Measurements from ENCODE around the gene PAFAH1B1. TPM values are rescaled to one million over a fixed set of nuclear protein-coding genes. Genes with fewer than 3 reads are reported as not detected.
"Not testable (repeated sequence)": the region's sequence is repeated elsewhere in the genome, so short reads cannot be mapped to it uniquely, and the experiment has no call there.

Gene PAFAH1B1
- total RNA-seq (100 to 1,000 TPM in 8 of 9 donors, 10 to 100 TPM in 1; 80.5 to 154 (median 121) TPM), polyA plus RNA-seq (10 to 100 TPM; 32.6 to 98.4 TPM)
- long read RNA-seq, donor 1, full-length matches to known transcripts = 42 of 65 reads
- long read RNA-seq, donor 1, partial matches to known transcripts = 5 of 65 reads
- long read RNA-seq, donor 1, other reads (novel, unspliced or antisense) = 18 of 65 reads
- long read RNA-seq, donor 2, full-length matches to known transcripts = 37 of 69 reads
- long read RNA-seq, donor 2, partial matches to known transcripts = 6 of 69 reads
- long read RNA-seq, donor 2, other reads (novel, unspliced or antisense) = 26 of 69 reads
- long read RNA-seq, donor 3, full-length matches to known transcripts = 51 of 90 reads
- long read RNA-seq, donor 3, partial matches to known transcripts = 5 of 90 reads
- long read RNA-seq, donor 3, other reads (novel, unspliced or antisense) = 34 of 90 reads

GRCh38 chr17:2592971-2593820, at the start of gene PAFAH1B1:
Gene PAFAH1B1 (plus strand): TSS chr17:2593654. CDS start chr17:2638289, 44,635 bp downstream.
- intact Hi-C loops (cut with DNase I) = loop anchor here in 7 of 10 donors (1.0 to 10.0 kb wide), 9 partner anchors 46 to 114 kb away; partner anchors contain the start of gene METTL16 (in 4 of the 7)
- 0 to 1% (median 0%) methylated on average over 32 to 85 of the region's 86 CpGs for WGBS, 4 donors

GRCh38 chr17:2545393-2545792, 48.1 kb upstream of the PAFAH1B1 start:
- intact Hi-C loops (cut with DNase I) = loop anchor here in 1 of 10 donors (5.0 kb wide), 1 partner anchor 47 kb away; the partner anchor contains the start of gene PAFAH1B1
- H3K27ac ChIP-seq = peak overlapping the region in 8 of 12 donors; percentile 7 to 62 (median 53)
- ATAC-seq (peak; percentile 78 to 92 (median 88)), DNase-seq (peak; percentile 29 to 74 (median 61))
- WGBS, 4 donors = 53 to 72% (median 61%) methylated on average over 6 to 7 of the region's 7 CpGs
- no peak for TF ChIP-seq CTCF (IDR thresholded peaks at IDR 0.05)
- no peak for TF ChIP-seq POLR2A (IDR thresholded peaks at IDR 0.05)
- peaks cover 0 to 8% (median 0%) of the 10 kb centered on the region in 12 donors for H3K4me1 ChIP-seq
- no peaks in the 10 kb centered on the region for H3K36me3 ChIP-seq
- no peaks in the 10 kb centered on the region for H3K27me3 ChIP-seq
- H3K9me3 ChIP-seq = no peaks in the 10 kb centered on the region
- H3K4me3 ChIP-seq = no peak overlapping the region

More at GRCh38 chr17:2592971-2593820, at the start of gene PAFAH1B1:
- TF ChIP-seq POLR2A (IDR thresholded peaks at IDR 0.05) (peak in 1 of 2 donors; percentile 81), CTCF (IDR thresholded peaks at IDR 0.05) (peak in 5 of 12 donors; percentile 12 to 48 (median 45))
- no peaks in the 10 kb centered on the region for H3K9me3 ChIP-seq
- peak within 1 kb of the TSS; percentile 95 to 100 (median 99) for H3K27ac ChIP-seq
- no peaks in the 10 kb centered on the region for H3K36me3 ChIP-seq
- peaks cover 4 to 47% (median 38%) of the 10 kb centered on the region in 12 donors for H3K4me1 ChIP-seq
- peak within 1 kb of the TSS; percentile 75 to 100 (median 95) for H3K4me3 ChIP-seq
- ATAC-seq (peak; percentile 76 to 96 (median 92)), DNase-seq (peak; percentile 94 to 97 (median 96))
- H3K27me3 ChIP-seq = no peaks in the 10 kb centered on the region

- 64 to 83% (median 69%) methylated on average over 9 of the region's 9 CpGs for WGBS, 4 donors
- no peak overlapping the region for H3K4me3 ChIP-seq
- intact Hi-C loops (cut with DNase I) = loop anchor here in 1 of 10 donors (5.0 kb wide), 1 partner anchor 45 kb away; the partner anchor contains the start of gene PAFAH1B1
- H3K4me1 ChIP-seq = peaks cover 0 to 8% (median 0%) of the 10 kb centered on the region in 12 donors
- ATAC-seq = no peak
- H3K27ac ChIP-seq = no peak overlapping the region
- H3K36me3 ChIP-seq = no peaks in the 10 kb centered on the region
- no peaks in the 10 kb centered on the region for H3K9me3 ChIP-seq
- H3K27me3 ChIP-seq = peaks cover 0 to 7% (median 0%) of the 10 kb centered on the region in 9 donors
- no peak for DNase-seq
- TF ChIP-seq CTCF (IDR thresholded peaks at IDR 0.05) (no peak), POLR2A (IDR thresholded peaks at IDR 0.05) (no peak)
Measured at GRCh38 chr17:2547176-2547575, 46.3 kb upstream of the PAFAH1B1 start.

- not testable (repeated sequence) for ATAC-seq, H3K4me1 ChIP-seq, H3K27me3 ChIP-seq, H3K4me3 ChIP-seq, H3K27ac ChIP-seq, DNase-seq, H3K36me3 ChIP-seq, H3K9me3 ChIP-seq
- intact Hi-C loops (cut with DNase I) = loop anchor here in 1 of 10 donors (5.0 kb wide), 1 partner anchor 44 kb away; the partner anchor contains the start of gene PAFAH1B1
- WGBS, 4 donors = 74 to 85% (median 77%) methylated on average over 9 of the region's 9 CpGs
Measured at GRCh38 chr17:2548026-2548425, 45.4 kb upstream of the PAFAH1B1 start.

All from heart left ventricle (tissue), 16 donors.